IPS-NIHi7 (cell line): Measurements from ENCODE around the gene CRKL.
"Not testable (repeated sequence)": the region's sequence is repeated elsewhere in the genome, so short reads cannot be mapped to it uniquely, and the experiment has no call there.

Experiments
- DNase-seq: peaks from one replicate; pipeline ENCODE4 v3.0.0; 2012; ENCODE audit warnings: mixed read lengths; ENCODE audit errors: extremely low spot score

CRKL gene

DNA sequence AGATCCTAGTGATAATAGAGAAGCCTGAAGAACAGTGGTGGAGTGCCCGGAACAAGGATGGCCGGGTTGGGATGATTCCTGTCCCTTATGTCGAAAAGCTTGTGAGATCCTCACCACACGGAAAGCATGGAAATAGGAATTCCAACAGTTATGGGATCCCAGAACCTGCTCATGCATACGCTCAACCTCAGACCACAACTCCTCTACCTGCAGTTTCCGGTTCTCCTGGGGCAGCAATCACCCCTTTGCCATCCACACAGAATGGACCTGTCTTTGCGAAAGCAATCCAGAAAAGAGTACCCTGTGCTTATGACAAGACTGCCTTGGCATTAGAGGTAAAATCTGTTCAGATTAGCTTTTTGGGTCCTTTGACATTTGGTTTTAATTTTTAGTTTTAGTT is 16.7 kb downstream of the CRKL start:
- no peak for DNase-seq

DNA sequence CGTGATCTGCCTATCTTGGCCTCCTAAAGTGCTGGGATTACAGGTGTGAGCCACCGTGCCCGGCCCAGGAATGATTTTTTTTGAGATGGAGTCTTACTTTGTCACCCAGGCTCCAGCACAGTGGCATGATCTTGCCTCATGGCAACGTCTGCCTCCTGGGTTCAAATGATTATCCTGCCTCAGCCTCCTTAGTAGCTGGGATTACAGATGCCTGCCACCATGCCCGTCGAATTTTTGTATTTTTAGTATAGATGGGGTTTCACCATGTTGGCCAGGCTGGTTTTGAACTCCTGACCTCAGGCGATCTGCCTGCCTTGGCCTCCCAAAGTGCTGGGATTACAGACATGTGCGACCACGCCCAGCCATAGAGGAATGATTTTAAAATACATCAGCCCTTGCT is 17.8 kb downstream of the CRKL start:
- DNase-seq = not testable (repeated sequence)

DNA sequence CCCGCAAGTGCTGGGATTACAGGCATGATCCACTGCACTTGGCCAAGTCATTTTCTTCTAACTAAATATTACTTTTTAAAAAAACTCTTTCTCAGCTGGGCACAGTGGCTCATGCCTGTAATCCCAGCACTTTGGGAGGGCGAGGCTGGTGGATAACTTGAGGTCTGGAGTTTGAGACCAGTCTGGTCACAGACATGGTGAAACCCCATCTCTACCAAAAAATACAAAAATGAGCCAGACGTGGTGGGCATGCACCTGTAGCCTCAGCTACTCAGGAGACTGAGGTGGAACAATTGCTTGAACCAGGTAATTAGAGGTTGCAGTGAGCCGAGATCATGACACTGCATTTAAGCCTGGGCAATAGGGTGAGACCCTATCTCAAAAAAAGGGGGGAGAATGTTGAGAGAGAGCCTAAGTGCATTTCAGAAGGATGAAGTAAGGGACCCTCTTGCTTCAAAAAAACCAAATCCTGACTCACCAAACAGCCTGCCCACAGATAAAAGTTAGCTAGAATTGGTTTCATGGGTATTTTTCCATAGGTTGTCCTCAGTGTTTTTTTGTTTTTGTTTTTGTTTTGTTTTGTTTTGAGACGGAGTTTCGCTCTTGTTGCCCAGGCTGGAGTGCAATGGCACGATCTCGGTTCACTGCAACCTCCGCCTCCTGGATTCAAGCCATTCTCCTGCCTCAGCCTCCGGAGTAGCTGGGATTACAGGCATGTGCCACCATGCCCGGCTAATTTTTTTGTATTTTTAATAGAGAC is 18.8 kb downstream of the CRKL start:
- DNase-seq = not testable (repeated sequence)

DNA sequence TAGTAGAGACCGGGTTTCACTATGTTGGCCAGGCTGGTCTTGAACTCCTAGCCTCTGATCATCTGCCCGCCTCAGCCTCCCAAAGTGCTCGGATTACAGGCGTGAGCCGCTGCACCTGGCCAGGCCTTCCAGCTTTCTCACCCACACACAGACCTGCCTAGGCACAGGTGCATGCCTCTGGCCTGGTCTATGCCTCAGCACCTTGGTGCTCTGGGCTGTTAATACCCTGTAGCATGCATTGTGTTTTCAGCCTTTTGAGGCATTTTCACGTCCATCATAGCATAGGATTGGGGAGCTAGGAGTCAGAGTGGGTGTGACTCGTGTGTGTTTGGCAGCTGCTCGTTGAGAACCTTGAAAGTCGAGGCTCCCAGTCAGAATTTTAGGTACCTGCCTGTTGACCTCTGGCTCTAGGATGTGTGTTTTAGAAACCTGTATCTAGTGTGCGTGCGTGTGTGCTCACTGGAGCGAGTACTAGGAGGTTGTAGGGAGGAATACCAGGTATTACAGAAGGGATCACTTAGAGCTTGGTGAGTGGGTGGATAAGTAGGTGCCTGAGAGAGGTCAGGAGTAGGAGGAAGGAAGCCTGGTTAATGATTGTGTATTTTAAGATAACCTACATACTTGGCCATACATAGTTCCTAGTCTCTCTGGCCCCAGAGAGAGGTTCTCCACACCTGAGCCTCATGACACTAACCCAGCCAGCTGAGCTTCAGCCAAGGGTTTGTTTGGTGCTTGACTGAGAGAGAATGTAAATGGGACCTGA is 20.0 kb downstream of the CRKL start:
- no peak for DNase-seq

DNA sequence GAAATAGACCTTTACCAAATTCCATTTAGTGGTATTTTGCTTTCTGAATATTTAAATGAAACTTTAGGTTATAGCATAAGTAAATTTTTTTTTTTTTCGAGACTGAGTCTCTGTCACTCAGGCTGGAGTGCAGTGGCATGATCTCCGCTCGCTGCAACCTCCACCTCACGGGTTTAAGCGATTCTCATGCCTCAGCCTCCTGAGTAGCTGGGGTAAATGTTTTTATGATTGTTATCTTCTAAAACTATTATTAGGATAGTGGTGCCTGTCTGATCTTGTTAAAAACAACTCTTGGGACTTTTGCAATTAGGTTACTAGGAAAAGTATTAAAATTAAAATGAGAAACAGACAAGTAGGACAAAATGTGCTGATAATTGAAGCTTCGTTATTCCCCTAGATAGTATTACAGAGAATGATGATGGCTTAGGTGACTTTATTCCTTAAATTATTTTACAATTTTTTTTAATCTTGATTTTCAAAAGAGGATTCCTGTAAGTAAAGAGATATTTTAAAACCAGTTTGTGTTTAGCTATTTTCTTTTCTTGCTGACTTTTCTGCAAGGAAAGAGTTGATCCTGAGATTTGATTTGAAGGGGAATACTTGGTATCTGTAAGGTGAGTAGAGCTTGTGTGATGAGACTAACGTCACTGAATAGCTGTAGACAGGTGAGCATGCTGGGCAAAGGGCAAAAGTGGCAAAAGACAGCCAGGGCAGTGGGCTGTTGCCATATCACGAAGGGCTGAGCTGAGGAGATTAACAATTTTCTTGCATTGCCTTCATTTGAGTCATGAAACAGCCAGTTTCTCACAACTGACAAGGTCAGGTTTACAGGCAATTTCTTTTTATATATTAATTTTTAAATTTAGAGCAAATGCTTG is 20.8 kb downstream of the CRKL start:
- no peak for DNase-seq

DNA sequence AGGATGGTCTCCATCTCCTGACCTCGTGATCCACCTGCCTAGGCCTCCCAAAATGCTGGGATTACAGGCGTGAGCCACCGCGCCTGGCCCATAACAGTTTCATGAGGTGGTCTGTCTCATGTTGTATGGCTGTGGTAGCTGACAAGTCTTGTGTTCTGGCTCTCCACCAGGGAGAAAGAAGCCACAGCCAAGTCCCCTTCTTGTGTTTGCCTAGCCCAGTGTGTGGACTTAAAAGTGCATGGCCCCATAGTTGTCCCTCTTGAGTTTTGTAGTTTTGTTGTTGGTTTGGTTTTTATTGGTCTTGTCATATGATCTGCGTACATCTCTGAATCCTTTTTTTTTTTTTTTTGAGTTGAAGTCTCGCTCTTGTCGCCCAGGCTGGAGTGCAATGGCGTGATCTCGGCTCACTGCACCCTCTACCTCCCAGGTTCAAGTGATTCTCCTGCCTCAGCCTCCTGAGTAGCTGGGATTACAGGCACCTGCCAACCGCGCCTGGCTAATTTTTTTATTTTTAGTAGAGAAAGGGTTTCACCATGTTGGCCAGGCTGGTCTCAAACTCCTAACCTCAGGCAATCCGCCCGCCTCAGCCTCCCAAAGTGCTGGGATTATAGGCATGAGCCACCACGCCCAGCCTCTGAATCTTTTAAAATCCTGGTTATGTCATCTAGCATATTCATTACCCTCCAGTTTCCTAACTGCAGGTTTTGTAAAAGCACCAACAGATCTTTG is 22.4 kb downstream of the CRKL start:
- not testable (repeated sequence) for DNase-seq

DNA sequence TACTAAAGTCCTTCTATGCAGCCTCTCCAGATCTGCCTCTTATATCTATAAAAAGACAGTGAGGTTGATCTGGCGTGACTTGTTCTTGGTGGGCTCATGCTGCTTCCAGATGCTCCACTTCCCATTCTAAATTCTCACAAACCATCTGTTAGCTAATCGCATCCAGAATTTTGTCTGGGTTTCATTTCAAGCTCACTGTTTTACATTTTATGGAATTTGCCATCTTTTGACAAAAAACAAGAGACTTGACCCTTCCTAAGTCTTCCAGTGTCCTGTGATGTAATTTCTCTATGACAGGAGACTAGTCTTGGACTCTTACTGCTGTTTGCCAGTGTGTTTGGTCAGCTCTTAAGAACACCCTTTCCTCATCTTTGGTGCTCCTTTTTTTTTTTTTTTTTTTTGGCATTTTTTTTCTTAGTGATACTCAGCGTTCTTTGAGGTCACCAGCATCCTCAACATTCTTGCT is 23.0 kb downstream of the CRKL start:
- no peak for DNase-seq

DNA sequence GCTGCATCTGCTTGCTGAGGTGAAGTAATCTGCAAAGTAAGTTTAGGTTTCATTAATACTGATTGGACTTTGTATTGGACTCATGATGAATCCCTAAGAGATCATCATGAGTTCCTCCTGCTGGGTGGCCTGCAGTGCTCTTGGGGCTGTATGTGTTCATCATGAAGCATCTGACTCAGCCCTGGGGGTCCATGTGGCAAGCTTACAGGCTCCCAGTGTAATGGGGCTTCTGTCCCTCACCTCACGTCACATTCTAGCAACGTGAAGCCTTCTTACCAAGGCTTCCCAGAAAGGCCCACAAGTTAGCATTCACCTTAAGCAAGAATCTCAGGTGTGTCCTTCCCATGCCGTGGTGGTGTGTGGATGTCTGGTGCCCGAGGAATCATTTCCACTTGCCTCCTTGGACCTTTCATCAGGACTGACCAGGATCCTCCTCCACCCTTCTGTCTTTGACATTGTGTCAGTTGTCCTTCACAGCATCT is 23.7 kb downstream of the CRKL start:
- no peak for DNase-seq

DNA sequence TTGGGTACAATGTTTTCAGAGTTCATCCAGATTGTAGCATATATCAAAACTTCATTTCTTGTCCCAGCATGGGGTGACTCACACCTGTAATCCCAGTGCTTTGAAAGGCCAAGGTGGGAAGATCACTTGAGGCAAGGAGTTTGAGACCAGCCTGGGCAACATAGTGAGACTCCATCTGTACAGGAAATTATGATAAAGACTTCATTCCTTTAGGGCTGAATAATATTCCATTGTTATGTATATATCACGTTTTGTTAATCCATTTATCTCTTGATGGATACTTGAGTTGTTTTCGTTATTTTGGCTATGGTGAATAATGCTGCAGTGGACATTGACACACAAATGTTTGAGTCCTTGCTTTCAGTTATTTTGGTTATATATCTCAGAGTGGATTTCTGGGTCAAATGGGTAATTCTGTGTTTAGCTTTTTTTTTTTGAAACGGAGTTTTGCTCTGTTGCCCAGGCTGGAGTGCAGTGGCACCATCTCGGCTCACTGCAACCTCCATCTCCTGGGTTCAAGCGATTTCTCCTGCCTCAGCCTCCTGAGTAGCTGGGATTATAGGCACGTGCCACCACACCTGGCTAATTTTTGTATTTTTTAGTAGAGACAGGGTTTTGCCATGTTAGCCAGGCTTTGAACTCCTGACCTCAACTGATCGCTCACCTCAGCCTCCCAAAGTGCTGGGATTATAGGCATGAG is 25.1 kb downstream of the CRKL start:
- DNase-seq = not testable (repeated sequence)

DNA sequence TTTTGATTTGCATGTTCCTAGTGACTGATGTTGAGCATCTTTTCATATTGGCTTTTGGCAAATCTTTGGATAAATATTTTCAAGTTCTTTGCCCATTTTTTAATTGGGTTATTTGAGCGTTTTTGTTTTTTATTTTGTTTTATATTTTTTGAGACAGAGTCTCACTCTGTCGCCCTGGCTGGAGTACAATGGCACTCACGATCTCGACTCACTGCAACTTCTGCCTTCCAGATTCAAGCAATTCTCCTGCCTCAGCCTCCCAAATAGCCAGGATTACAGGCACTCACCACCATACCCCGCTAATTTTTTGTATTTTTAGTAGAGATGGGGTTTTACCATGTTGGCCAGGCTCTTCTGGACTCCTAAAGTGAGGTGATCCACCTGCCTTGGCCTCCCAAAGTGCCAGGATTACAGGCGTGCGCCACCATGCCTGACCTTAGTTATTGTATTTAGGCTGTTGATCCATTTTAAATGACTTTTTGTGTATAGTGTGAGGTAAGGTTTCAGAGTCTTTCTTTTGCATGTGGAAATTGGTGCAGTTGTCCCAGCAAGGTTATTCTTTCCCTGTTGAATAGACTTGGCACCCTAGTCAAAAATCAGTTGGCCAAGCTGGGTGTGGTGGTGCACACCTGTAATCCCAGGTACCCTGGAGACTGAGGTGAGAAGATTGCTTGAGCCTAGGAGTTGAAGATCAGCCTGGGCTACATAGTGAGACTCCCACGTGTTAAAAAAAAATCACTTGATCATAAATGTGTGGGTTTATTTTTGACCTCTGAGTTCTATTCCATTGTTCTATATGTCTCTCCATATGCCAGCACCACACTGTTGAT is 26.1 kb downstream of the CRKL start:
- no peak for DNase-seq

DNA sequence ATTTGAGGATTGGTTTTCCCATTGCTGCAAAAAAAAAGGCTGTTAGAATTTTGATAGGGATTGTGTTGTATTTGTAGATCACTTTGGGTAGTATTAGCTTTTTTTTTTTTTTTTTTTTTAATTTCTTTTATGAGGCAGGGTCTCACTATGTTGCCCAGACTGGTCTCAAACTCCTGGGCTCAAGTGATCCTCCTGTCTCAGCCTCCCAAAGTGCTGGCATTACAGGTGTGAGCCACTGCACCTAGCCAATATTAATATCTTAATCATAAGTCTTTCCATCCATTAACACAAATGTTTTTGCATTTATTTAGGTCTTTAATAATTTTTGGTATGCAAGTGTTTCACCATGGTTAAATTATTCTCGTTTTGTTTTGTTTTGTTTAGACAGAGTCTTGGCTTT is 26.8 kb downstream of the CRKL start:
- DNase-seq = no peak

DNA sequence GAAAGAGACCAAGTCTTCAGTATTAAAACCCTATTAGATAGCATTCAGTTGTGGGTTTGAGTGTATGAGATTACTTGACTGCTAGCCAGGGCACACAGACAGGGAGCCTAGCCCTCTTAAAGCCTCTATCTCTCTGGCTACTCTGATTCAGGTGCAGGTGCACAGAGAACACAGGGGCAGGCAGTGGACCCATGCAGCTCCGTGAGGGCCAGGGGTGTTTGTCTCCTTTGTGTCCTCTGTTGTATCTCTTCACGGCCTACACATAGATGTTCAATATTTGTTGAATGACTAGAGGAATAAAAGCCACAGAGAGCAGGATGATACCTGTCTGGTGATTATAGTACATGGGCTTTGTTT is 28.3 kb downstream of the CRKL start:
- DNase-seq = no peak

DNA sequence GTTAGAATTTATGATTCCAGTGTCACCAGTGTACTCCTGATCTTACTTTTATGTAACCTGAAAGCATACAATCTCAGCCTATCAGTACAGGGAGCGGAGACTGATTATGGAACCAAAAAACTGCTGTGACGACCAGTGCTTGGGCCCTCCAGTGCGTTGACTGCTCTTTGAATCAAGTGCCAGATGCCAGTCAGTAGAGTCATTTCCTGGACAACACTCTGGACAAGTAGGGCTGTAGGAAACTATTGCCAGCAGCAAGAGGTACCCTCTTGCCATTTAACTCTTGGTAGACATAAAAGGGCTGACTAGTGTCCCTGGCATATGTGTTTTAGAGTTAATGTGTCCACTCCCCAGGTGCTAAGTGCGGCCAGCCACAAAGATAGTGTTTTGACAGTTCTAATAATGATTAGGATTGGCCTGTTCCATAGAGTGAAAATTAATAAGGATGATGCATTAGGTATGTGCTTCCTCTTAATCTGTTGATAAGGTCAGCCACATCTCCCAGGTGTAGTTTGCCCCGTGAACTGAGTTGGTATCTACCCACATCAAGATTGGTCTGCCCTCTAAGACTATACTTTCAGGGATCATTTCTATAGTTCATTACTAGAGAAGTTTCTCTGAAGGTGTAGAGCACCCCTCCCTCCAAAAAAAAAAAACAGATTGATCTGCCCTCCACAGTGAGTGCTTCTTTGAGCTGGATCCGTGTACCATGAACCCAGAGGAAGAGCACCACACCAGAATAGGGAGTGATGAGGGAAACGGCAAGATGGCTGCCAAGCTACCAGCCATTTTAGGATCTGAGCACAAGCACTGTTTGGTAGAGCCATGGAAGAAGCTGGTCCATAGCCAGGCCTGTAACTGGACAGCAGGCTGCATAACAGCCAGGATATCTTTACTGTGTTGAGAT is 29.1 kb downstream of the CRKL start:
- DNase-seq = no peak

DNA sequence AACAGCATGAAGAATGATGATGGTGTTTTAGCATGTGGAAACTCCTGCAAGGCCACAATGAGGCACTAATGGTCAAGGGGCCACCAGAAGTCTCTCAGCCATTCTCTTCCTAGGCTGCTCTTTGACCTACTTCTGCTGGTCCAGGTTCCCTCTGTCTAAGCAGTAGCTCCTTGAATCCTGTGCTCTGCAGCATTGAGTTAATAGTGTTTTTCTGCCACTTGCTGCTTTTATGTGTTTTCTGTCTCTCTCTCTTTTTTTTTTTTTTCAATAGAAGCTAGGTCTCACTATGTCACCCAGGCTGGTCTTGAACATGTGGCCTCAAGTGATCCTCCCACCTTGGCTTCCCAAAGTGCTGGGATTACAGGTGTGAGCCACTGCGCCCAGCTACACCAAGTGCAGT is 29.8 kb downstream of the CRKL start:
- DNase-seq = no peak

DNA sequence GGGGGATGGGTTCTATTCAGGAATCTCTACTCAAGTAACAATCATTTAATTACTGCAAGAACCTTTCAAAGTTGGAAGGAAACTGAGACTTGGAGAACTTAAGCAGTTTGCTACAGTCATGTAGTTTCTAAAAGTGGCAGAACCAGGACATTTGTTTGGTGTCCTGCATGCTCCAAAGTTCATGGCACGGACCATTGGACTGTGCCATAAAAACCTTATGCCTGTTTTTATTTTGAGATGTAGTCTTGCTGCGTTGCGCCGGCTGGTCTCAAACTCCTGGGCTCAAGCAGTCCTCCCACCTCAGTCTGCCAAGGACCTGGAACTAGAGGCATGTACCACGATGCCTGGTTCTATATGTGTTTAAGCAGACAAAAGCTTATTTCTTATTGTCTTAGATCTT is 31.2 kb downstream of the CRKL start:
- DNase-seq = no peak

DNA sequence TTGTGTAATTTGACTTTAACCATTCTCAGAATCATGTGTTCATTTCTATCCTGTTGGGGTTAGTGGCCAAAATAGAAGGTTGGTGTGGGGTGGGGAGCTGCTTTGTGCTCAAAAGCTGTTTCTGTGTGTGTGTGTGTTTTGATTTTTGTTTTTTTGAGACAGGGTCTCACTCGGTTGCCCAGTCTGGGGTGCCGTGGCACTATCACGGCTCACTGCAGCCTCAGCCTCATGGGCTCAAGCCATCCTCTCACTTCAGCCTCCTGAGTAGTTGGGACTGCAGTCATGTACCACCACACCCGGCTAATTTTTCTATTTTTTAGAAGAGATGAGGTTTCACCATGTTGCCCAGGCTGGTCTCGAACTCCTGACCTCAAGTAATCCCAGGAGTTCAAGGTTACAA is 31.8 kb downstream of the CRKL start:
- DNase-seq = no peak

DNA sequence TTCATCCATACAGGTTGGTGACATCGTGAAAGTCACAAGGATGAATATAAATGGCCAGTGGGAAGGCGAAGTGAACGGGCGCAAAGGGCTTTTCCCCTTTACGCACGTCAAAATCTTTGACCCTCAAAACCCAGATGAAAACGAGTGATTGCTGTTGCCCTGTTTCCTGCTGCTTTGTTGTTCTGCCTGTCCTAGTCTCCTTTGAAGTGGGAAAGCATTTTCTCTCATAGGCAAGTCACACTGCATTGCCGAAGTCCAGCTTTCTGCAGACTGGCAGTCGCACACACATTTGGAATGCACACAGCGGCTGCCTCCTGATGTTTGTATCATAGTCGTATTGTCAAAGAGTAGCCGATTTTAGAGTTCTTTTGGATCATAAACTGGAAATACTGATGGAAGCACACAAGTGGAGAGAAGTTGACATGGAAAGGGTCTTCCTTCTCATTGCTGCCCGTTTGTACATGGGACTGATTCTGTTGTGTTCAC is 32.5 kb downstream of the CRKL start:
- no peak for DNase-seq

DNA sequence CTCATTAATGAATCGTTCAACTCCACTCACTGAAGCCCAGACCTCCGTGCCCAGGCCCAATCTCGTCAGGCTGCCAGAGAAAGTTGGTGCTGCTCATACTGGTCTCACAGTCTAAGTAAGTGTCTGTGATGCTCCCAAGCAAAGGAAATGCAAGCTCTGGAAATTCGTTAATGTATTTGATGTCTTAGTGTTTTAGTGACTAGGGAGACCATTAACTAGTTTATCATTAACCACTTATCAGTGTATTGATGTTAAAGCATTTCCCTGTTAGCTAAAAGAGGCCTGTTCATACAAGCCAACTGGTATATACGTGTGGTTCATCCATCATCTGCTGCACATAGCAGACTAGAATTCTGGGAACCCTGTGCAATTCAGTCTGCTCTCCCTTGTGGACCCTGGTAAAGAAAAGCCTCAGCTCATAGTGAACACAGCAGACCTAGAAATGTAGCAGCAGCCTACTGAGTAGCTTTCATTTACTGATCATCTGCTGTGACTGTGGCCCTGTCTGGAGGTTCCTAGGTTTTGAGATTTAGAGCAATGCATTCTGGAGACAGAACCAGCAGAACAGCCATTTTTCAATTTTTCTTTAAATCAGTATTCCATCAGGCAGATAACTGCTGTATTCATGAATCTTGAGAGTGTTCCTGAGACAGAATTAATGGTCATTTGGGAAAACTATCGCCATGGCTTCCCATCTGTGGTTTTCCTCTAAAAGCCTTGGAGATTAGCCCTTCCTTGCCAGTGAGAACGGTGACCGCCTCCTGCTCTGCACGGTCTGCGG is 34.1 kb downstream of the CRKL start:
- DNase-seq = no peak
